Measurements from ENCODE around the gene COA1. TPM values are rescaled to one million over a fixed set of nuclear protein-coding genes. Genes with fewer than 3 reads are reported as not detected.

COA1 gene
- total RNA-seq, 1 experiment from 2014 or later: 65.5 TPM

DNA sequence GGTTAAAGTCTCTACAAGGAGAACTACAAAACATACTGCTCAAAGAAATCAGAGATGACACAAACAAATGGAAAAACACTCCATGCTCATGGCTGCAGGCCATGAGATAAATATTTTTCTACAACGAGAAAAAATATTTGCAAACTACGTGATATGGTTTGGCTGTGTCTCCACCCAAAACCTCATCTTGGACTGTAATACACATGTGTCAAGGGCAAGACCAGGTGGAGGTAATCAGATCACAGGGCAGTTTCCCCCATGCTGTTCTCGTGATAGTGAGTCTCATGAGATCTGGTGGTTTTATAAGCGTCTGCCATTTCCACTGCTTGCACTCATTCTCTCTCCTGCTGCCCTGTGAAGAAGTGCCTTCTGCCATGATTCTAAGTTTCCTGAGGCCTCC, 57.8 kb downstream of the COA1 start:
- ChIA-PET POLR2A (no interaction called here), CTCF (no interaction called here)
- Histone ChIP-seq H3K36me3 (ENCODE audit: control insufficient read depth, insufficient read depth, low read length) (no peaks in the 10 kb centered on the region), H3K27ac (ENCODE audit: low read length) (no peak overlapping the region), H3K4me1 (ENCODE audit: control insufficient read depth, insufficient read depth, low read length) (no peaks in the 10 kb centered on the region), H3K9me3 (ENCODE audit: control insufficient read depth, insufficient read depth, low read depth, low read length) (peaks cover 16% of the 10 kb centered on the region; the same call in 1 of the 2 replicates), H3K27me3 (ENCODE audit: control insufficient read depth, insufficient read depth, low read length) (no peaks in the 10 kb centered on the region), H3K4me3 (ENCODE audit: low read depth in 2 of 2, low read length in 2 of 2) (no peak overlapping the region)
- DNase-seq (ENCODE audit: low read depth, low spot score) (no peak), ATAC-seq (no peak)
- intact Hi-C loops (cut with micrococcal nuclease; ENCODE audit: unreplicated experiment): no loop called here
- in situ Hi-C loops (cut with HindIII; ENCODE audit: low pct_unique_long_range_greater_than_20kb, low sequenced_read_pairs): no loop called here
- no TSS peak for BruUV-seq (replicated peaks)
- TF ChIP-seq TCF7L2 (IDR thresholded peaks at IDR 0.05; ENCODE audit: low read depth, low read length) (no peak), POLR2AphosphoS5 (IDR thresholded peaks at IDR 0.05; ENCODE audit: low read depth, low read length) (no peak), CTCF (IDR thresholded peaks at IDR 0.05) (no peak), SIN3A (IDR thresholded peaks at IDR 0.05; ENCODE audit: borderline replicate concordance, insufficient read depth, low read depth, low read length) (no peak)
- TF ChIP-seq, protein P1, sequence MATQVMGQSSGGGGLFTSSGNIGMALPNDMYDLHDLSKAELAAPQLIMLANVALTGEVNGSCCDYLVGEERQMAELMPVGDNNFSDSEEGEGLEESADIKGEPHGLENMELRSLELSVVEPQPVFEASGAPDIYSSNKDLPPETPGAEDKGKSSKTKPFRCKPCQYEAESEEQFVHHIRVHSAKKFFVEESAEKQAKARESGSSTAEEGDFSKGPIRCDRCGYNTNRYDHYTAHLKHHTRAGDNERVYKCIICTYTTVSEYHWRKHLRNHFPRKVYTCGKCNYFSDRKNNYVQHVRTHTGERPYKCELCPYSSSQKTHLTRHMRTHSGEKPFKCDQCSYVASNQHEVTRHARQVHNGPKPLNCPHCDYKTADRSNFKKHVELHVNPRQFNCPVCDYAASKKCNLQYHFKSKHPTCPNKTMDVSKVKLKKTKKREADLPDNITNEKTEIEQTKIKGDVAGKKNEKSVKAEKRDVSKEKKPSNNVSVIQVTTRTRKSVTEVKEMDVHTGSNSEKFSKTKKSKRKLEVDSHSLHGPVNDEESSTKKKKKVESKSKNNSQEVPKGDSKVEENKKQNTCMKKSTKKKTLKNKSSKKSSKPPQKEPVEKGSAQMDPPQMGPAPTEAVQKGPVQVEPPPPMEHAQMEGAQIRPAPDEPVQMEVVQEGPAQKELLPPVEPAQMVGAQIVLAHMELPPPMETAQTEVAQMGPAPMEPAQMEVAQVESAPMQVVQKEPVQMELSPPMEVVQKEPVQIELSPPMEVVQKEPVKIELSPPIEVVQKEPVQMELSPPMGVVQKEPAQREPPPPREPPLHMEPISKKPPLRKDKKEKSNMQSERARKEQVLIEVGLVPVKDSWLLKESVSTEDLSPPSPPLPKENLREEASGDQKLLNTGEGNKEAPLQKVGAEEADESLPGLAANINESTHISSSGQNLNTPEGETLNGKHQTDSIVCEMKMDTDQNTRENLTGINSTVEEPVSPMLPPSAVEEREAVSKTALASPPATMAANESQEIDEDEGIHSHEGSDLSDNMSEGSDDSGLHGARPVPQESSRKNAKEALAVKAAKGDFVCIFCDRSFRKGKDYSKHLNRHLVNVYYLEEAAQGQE (IDR thresholded peaks at IDR 0.05; ENCODE audit: insufficient read depth in 1 of 2, low read depth in 2 of 2, low read length in 1 of 2): no peak

DNA sequence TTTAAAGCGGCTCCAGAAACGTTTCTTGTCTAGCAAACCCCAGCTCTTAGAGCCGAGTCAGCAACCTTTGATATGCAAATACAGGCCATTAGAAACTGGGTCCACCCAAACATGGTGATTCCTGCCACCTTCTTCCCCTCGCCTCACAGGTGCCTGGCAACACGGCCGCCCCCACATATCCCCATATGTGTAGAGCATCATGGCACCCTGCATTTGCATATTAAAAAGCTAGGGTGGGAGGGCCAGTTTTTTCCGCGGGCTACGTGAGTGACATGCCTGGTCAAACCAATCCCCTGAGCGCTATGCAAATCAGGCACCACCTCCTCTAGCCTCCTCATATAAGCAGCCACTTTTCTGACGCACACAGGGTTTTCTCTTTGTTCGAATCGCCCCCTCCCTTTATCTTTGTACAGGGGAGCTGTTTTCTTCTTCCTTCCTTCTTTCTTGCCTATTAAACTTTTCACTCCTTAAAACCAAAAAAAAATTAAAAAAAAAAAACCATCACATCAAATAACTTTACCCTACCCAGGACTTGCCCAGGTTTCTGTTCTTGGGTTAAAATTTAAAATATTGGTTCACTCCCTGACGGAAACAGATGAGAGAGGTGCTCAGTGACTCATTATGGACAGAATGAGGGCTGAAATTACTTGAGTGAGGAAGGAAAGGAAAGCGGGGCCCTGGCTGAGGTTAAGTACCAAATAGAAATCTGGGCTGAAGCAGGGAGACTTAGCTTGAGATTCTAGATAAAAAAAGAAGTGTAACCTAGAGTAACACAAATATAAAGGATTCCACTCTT, 59.8 kb downstream of the COA1 start:
- DNase-seq (ENCODE audit: low read depth, low spot score) (no peak), ATAC-seq (no peak)
- peaks cover 11% of the 10 kb centered on the region; the same call in 1 of the 2 replicates for H3K9me3 ChIP-seq (ENCODE audit: control insufficient read depth, insufficient read depth, low read depth, low read length)
- no peak for TF ChIP-seq CTCF (IDR thresholded peaks at IDR 0.05)
- no peak for TF ChIP-seq SIN3A (IDR thresholded peaks at IDR 0.05; ENCODE audit: borderline replicate concordance, insufficient read depth, low read depth, low read length)
- TF ChIP-seq POLR2AphosphoS5 (IDR thresholded peaks at IDR 0.05; ENCODE audit: low read depth, low read length): no peak
- in situ Hi-C loops (cut with HindIII; ENCODE audit: low pct_unique_long_range_greater_than_20kb, low sequenced_read_pairs): no loop called here
- no peaks in the 10 kb centered on the region for H3K4me1 ChIP-seq (ENCODE audit: control insufficient read depth, insufficient read depth, low read length)
- H3K36me3 ChIP-seq (ENCODE audit: control insufficient read depth, insufficient read depth, low read length): no peaks in the 10 kb centered on the region
- H3K27me3 ChIP-seq (ENCODE audit: control insufficient read depth, insufficient read depth, low read length): no peaks in the 10 kb centered on the region
- no peak overlapping the region for H3K27ac ChIP-seq (ENCODE audit: low read length)
- POLR2A ChIA-PET: no interaction called here
- CTCF ChIA-PET: interaction anchor here (0.6 to 0.7 kb wide), 2 partner anchors 29 to 31 kb away, joined by 3 read pairs; no protein-coding TSS in a partner anchor
- H3K4me3 ChIP-seq (ENCODE audit: low read depth in 2 of 2, low read length in 2 of 2): no peak overlapping the region
- intact Hi-C loops (cut with micrococcal nuclease; ENCODE audit: unreplicated experiment): no loop called here
- no TSS peak for BruUV-seq (replicated peaks)
